HEK293T (cell line): ENCODE data around the gene JADE1.

Source experiments
- CTCF ChIA-PET: fragments of 350-600 bp; formaldehyde crosslinking; extraction: SDS; loops from one replicate; lab custom pipeline; 2021; ENCODE audit warnings: antibody characterized with exemption, inconsistent platforms; lab: Yijun Ruan, JAX
- POLR2A ChIA-PET: fragments of 350-600 bp; formaldehyde crosslinking; extraction: SDS; loops from one replicate; lab custom pipeline; 2020; ENCODE audit warnings: antibody characterized with exemption, inconsistent platforms; lab: Yijun Ruan, JAX
- DNase-seq: peaks from one replicate; pipeline ENCODE4 v3.0.0; 2012; ENCODE audit warnings: mixed read lengths; ENCODE audit errors: extremely low spot score
- ARNT ChIP-seq: fragments of 450-650 bp; IDR thresholded peaks from 2 replicates; pipeline ENCODE4 v1.6.1; 2017; ENCODE audit warnings: mild to moderate bottlenecking
- BHLHE40 ChIP-seq: fragments of 450-650 bp; IDR thresholded peaks from 2 replicates; pipeline ENCODE4 v1.6.1; 2016; ENCODE audit warnings: mild to moderate bottlenecking, moderate library complexity, borderline replicate concordance
- CTBP1 ChIP-seq: fragments of 450-650 bp; IDR thresholded peaks from 2 replicates; pipeline ENCODE4 v1.6.1; 2016; ENCODE audit warnings: borderline replicate concordance
- ELF4 ChIP-seq: fragments of 450-650 bp; IDR thresholded peaks from 2 replicates; pipeline ENCODE4 v1.6.1; 2017; ENCODE audit warnings: antibody characterized with exemption
- FOXA1 ChIP-seq: fragments of 450-650 bp; IDR thresholded peaks from 2 replicates; pipeline ENCODE4 v1.6.1; 2016; ENCODE audit warnings: mild to moderate bottlenecking
- FOXK2 ChIP-seq: fragments of 450-650 bp; IDR thresholded peaks from 2 replicates; pipeline ENCODE4 v1.6.1; 2016; ENCODE audit warnings: mild to moderate bottlenecking
- FOXM1 ChIP-seq: fragments of 450-650 bp; IDR thresholded peaks from 2 replicates; pipeline ENCODE4 v1.6.1; 2017; ENCODE audit warnings: mild to moderate bottlenecking, borderline replicate concordance
- HDGF ChIP-seq: fragments of 450-650 bp; IDR thresholded peaks from 2 replicates; pipeline ENCODE4 v1.6.1; 2017; ENCODE audit warnings: antibody characterized with exemption, borderline replicate concordance
- L3MBTL2 ChIP-seq: fragments of 450-650 bp; conservative IDR thresholded peaks from 2 replicates; pipeline ENCODE4 v1.6.1; 2016; ENCODE audit warnings: mild to moderate bottlenecking
- LEF1 ChIP-seq: fragments of 450-650 bp; IDR thresholded peaks from 2 replicates; pipeline ENCODE4 v1.6.1; 2017; ENCODE audit warnings: mild to moderate bottlenecking, borderline replicate concordance
- NFRKB ChIP-seq: fragments of 450-650 bp; IDR thresholded peaks from 2 replicates; pipeline ENCODE4 v1.6.1; 2016; ENCODE audit warnings: mild to moderate bottlenecking, moderate library complexity
- SP1 ChIP-seq: fragments of 450-650 bp; IDR thresholded peaks from 2 replicates; pipeline ENCODE4 v1.6.1; 2017
- SUZ12 ChIP-seq: fragments of 450-650 bp; IDR thresholded peaks from 2 replicates; pipeline ENCODE4 v1.6.1; 2016; ENCODE audit warnings: mild to moderate bottlenecking
- TARDBP ChIP-seq: fragments of 450-650 bp; IDR thresholded peaks from 2 replicates; pipeline ENCODE4 v1.6.1; 2016
- ZNF384 ChIP-seq: fragments of 450-650 bp; IDR thresholded peaks from 2 replicates; pipeline ENCODE4 v1.6.1; 2016
- TF ChIP-seq, protein P1 (sequence below): fragments of 450-650 bp; IDR thresholded peaks from 2 replicates; pipeline ENCODE4 v1.6.1; 2016

JADE1 gene

DNA sequence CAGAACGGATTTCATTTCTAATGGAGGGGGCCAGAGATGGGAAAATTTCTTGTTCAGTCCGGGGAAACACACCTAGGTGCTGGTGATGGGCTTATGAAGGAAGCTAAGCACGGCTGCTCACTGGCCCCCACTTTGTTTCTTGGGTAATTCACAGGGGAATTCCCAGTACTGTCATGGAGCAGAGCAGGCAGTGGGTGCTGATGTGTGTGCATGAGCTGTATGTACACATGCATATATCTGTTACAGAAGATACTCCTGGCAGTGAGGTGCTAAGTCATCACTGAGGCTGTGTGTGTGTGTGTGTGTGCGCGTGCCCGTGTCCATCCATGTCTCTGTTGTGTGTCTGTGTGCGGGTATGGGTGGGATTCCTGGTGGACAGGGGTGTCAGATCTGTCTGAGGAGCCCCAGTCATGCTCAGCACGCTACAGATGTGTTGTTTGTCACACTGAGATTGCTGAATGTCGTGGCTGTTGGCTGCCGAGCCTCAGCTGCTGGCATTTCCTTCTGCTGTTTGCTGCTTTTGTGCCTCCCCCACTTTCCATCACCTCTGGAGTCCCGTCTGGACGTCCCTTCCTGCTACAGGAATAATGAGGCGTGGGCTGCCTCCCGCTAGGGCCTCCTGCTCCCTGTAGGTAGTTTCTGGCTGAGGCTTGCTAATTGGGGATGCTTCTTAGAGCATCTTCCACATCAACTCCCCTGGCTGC is 53.3 kb downstream of the JADE1 start:
- ChIA-PET CTCF (interaction anchor here (0.6 to 0.7 kb wide), 3 partner anchors 7 to 1602 kb away, joined by 3 read pairs; no protein-coding TSS in a partner anchor), POLR2A (no interaction called here)
- DNase-seq, result no peak
- no peak for TF ChIP-seq CTBP1
- TF ChIP-seq BHLHE40, result no peak
- TF ChIP-seq SP1, result no peak
- TF ChIP-seq NFRKB, result no peak
- no peak for TF ChIP-seq FOXK2
- no peak for TF ChIP-seq L3MBTL2
- no peak for TF ChIP-seq LEF1
- TF ChIP-seq, protein P1, sequence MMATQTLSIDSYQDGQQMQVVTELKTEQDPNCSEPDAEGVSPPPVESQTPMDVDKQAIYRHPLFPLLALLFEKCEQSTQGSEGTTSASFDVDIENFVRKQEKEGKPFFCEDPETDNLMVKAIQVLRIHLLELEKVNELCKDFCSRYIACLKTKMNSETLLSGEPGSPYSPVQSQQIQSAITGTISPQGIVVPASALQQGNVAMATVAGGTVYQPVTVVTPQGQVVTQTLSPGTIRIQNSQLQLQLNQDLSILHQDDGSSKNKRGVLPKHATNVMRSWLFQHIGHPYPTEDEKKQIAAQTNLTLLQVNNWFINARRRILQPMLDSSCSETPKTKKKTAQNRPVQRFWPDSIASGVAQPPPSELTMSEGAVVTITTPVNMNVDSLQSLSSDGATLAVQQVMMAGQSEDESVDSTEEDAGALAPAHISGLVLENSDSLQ, result no peak
- no peak for TF ChIP-seq ELF4
- TF ChIP-seq TARDBP, result no peak
- TF ChIP-seq FOXM1, result no peak

DNA sequence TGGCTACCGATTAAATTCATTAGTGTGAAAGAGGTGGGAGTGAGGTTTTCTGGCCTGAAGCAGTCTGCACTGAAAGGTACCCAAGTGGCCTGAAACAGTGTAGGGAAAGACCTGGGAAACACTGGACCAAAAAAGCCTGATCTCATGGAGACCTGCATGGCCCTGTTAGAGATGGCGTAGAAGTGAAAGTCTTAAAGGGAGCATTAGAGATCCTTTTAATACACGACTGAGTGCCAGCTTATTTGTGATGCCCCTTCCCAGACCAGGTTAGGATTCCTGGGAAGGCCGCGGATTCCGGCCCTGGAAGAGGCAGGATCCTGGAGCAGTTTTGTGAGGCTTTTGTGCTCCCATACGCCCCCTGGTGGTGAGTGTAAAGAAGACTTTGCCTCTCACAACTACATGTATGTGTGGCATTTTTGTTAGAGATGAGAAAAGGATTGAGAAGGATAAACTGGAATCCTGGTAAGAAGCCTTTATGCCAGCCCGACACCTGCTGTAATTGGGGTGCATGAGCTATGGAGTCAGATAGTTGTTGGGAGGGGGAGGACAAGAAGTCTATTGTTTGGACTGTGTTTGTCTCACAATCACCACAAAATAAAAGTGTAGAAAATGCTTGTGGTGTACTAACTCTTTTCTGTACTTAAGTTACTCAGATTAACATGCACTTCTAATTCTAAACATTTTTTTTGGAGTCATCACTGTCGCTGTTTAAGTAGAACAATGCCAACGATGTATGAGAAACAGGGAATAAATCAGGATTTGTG is 54.0 kb downstream of the JADE1 start:
- TF ChIP-seq NFRKB (no peak), SP1 (no peak), FOXM1 (no peak), L3MBTL2 (no peak), BHLHE40 (no peak), TARDBP (no peak)
- TF ChIP-seq, protein P1, result no peak
- CTCF ChIA-PET, result interaction anchor here (0.6 to 0.7 kb wide), 2 partner anchors 8 to 580 kb away, joined by 3 read pairs; no protein-coding TSS in a partner anchor
- peak; percentile 81 for DNase-seq
- POLR2A ChIA-PET, result no interaction called here

DNA sequence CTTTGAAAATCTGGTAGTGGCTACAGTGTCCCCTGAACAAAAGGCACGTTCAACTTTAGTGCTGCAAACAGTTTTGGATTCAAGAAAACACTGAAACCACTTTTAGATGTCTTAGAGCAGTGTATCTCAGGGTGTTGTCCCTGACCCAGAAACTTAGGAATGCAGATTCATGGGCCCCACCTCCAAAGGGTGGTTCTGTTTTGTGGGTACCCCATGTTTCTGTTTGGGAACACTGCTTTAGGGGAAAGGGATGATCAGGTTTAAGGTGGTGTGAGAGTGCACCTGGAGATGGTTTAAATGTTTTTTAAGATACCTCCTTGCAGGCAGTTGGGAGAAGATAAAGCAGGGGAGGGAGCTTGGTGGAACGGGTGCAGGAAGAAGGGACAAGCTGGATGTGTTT is 55.6 kb downstream of the JADE1 start:
- TF ChIP-seq SP1, result no peak
- TF ChIP-seq ARNT, result no peak
- TF ChIP-seq FOXA1, result no peak
- no peak for TF ChIP-seq HDGF
- TF ChIP-seq L3MBTL2, result no peak
- no peak for TF ChIP-seq FOXM1
- TF ChIP-seq ELF4, result no peak
- no peak for TF ChIP-seq TARDBP
- no peak for TF ChIP-seq FOXK2
- TF ChIP-seq BHLHE40, result no peak
- TF ChIP-seq CTBP1, result no peak
- no peak for TF ChIP-seq SUZ12
- no peak for TF ChIP-seq ZNF384
- TF ChIP-seq LEF1, result no peak
- TF ChIP-seq, protein P1, result no peak
- no peak for TF ChIP-seq NFRKB
- ChIA-PET CTCF (no interaction called here), POLR2A (no interaction called here)
- DNase-seq, result no peak

DNA sequence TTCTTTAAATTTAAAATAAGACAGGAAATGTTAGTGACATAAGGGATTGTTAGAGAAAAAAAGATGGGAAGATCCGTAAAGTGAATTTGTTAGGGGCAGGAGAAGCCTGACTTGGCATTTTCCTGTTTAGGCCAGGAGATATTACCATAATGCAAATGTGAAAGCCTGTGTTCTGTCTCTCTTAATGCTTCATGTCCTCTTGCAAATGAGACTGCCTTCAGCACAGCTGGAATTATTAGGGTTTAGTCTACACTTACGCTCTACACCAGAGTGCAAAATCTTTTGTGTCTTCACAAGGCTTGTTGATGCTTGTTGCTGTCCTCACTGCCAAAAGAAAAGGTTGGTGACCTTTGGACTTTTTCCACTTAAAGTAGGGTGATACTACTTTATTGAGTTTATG is 56.8 kb downstream of the JADE1 start:
- ChIA-PET CTCF (no interaction called here), POLR2A (no interaction called here)
- DNase-seq, result no peak
- TF ChIP-seq FOXK2 (no peak), BHLHE40 (no peak)

DNA sequence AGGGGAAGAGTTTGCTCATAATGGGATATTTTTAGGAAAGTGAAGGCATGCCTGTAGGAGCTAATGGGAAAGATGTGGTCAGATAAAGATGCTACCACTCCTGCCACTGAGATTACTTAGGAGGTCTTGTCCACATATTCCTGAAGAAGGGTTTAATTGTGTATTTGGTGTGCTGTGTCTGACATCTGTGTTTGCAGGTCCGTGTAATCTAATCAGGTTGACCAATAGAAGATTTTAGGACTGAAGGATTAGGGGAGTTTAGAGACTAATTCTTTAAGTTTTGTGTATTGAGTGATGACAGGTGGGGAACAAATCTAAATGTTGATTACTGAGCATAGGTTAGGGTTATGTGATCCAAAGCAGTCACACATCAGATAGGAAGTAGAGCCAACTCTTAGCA is 57.2 kb downstream of the JADE1 start:
- no peak for DNase-seq
- ChIA-PET POLR2A (no interaction called here), CTCF (no interaction called here)
- TF ChIP-seq, protein P1, result no peak
- TF ChIP-seq ELF4 (no peak), TARDBP (no peak), BHLHE40 (no peak), HDGF (no peak), L3MBTL2 (no peak), FOXK2 (no peak), ARNT (no peak), ZNF384 (no peak)

DNA sequence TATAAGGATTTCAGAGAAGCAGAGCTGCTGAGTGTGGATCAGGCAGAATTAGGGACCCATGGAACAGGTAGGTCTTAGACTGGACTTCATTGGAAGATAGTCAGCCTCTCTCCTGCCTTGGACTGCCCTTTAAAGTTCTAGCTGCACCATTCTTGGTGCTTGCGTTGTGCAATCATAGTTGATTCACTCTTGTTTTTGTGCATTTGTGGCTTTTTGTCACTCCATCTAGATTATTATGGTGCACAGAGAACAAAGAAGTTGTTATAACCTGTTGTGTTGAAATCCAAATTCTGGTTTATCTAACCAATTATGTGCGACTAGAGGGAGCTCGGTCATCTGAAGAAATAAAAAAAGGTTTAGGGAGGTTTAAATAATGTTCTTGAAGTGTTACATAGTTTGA is 59.3 kb downstream of the JADE1 start:
- DNase-seq, result no peak
- POLR2A ChIA-PET, result no interaction called here
- CTCF ChIA-PET, result interaction anchor here (0.6 kb wide), 1 partner anchor 163 kb away, joined by 3 read pairs; no protein-coding TSS in a partner anchor
- no peak for TF ChIP-seq LEF1
- TF ChIP-seq ELF4, result no peak
- TF ChIP-seq TARDBP, result no peak
- no peak for TF ChIP-seq FOXK2
- no peak for TF ChIP-seq L3MBTL2
- no peak for TF ChIP-seq NFRKB
- TF ChIP-seq, protein P1, result no peak
- TF ChIP-seq FOXM1, result no peak
- TF ChIP-seq ZNF384, result no peak
- no peak for TF ChIP-seq HDGF
- TF ChIP-seq SP1, result no peak
- no peak for TF ChIP-seq CTBP1
- no peak for TF ChIP-seq BHLHE40
- no peak for TF ChIP-seq SUZ12
- no peak for TF ChIP-seq ARNT
- no peak for TF ChIP-seq FOXA1
